ENCODE measurements around the gene ADPRH. TPM values are rescaled to one million over a fixed set of nuclear protein-coding genes. Genes with fewer than 3 reads are reported as not detected.
A peak's percentile ranks its signal among the peaks of the same experiment; 100 is the strongest.

ADPRH gene
- polyA plus RNA-seq, 1 experiment: 0.36 TPM

DNA sequence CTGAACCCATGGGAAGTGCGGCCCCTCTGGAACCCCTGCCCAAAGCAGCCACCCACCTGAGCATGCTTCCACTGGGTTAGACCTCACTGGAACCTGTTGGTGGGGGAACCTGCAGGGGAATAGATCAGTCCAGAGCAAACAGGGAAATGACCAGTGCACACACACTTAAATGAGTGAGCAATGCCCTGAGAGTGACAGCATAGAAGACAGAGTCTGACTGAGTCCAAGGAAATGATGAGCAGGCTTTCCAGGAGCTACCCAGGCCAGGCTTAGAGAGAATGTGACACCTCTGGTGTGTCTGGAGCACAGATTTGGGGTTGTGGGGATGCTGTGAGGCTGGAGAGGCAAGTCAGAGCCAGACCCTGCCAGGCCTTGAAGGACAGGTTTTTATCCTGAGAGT lies 46.9 kb downstream of the ADPRH start:
- no peak for DNase-seq (ENCODE audit: low read depth, low spot score)
- ChIA-PET POLR2A (no interaction called here), CTCF (no interaction called here)
- Histone ChIP-seq H3K9me3 (ENCODE audit: control insufficient read depth, insufficient read depth, low read length) (no peaks in the 10 kb centered on the region), H3K27me3 (ENCODE audit: control insufficient read depth, insufficient read depth, low read length) (peaks cover 13% of the 10 kb centered on the region), H3K4me3 (ENCODE audit: low read depth, low read length) (no peak overlapping the region), H3K27ac (ENCODE audit: low read depth, low read length) (no peak overlapping the region)
- TF ChIP-seq CTCF (IDR thresholded peaks at IDR 0.05; ENCODE audit: low read depth, low read length): no peak

- CTCF ChIA-PET: no interaction called here
- Histone ChIP-seq H3K27ac (ENCODE audit: low read depth, low read length) (no peak overlapping the region), H3K4me3 (ENCODE audit: low read depth, low read length) (no peak overlapping the region), H3K9me3 (ENCODE audit: control insufficient read depth, insufficient read depth, low read length) (no peaks in the 10 kb centered on the region), H3K27me3 (ENCODE audit: control insufficient read depth, insufficient read depth, low read length) (peaks cover 13% of the 10 kb centered on the region)
- DNase-seq (ENCODE audit: low read depth, low spot score): no peak
- POLR2A ChIA-PET: no interaction called here
- TF ChIP-seq CTCF (IDR thresholded peaks at IDR 0.05; ENCODE audit: low read depth, low read length): no peak
These were observed 48.2 kb downstream of the ADPRH start for GRCh38 chr3:119627461-119627860.

DNA sequence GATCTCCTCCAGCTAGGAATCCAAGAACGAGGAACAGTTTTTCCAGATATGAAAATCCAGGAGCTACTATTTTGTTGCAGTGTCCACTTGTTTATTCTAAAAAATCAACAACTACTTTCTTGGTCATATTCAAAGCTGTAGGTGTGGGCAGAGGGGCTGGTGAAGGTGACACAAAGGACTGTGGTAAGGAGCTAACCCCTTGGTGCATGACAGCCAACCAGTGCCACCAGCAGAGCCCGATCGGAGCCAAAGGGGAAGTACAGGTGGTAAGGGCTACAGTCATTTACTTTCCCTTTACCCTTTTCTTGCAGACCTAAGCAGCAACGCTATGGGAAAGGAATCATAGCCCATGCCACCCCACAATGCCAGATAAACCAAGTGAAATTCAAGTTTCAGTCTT lies 49.1 kb downstream of the ADPRH start:
- Histone ChIP-seq H3K4me3 (ENCODE audit: low read depth, low read length) (no peak overlapping the region), H3K9me3 (ENCODE audit: control insufficient read depth, insufficient read depth, low read length) (no peaks in the 10 kb centered on the region), H3K27ac (ENCODE audit: low read depth, low read length) (no peak overlapping the region), H3K27me3 (ENCODE audit: control insufficient read depth, insufficient read depth, low read length) (peaks cover 13% of the 10 kb centered on the region)
- CTCF ChIA-PET: no interaction called here
- DNase-seq (ENCODE audit: low read depth, low spot score): no peak
- TF ChIP-seq CTCF (IDR thresholded peaks at IDR 0.05; ENCODE audit: low read depth, low read length): no peak
- POLR2A ChIA-PET: no interaction called here

DNA sequence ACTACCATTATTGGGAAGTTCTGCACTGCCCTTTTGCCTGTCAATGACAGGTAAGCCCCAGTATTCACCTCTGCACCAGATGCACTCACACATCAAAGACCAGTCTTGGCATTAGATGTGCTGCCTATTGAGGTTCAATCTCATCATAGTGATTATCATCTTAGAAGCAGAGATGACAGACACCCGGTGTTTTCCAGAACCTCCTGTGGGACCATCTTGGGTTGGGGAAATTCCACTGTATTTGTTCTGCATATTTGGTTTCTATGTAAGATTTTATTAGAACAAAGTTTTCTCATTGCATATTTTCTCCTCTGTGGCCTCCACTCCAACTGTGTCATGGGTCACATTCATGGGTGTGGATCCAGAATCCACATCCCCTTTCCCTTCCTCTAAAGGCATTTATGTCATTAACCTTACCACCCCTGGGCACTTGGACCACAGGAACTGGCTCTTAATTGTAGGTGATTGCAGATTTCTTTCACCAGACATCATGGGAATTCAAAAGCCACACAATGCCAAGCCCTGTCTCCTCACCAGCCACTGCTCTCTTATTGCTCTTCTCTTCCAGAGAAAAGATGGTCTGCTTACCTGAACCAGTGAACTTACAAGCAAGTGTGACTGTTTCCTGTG lies 49.6 kb downstream of the ADPRH start:
- ChIA-PET POLR2A (no interaction called here), CTCF (no interaction called here)
- Histone ChIP-seq H3K27ac (ENCODE audit: low read depth, low read length) (no peak overlapping the region), H3K27me3 (ENCODE audit: control insufficient read depth, insufficient read depth, low read length) (peaks cover 13% of the 10 kb centered on the region), H3K4me3 (ENCODE audit: low read depth, low read length) (no peak overlapping the region), H3K9me3 (ENCODE audit: control insufficient read depth, insufficient read depth, low read length) (no peaks in the 10 kb centered on the region)
- no peak for TF ChIP-seq CTCF (IDR thresholded peaks at IDR 0.05; ENCODE audit: low read depth, low read length)
- DNase-seq (ENCODE audit: low read depth, low spot score): no peak

GRCh38 chr3:119630128-119630879 lies 51.0 kb downstream of the ADPRH start:
- Histone ChIP-seq H3K27me3 (ENCODE audit: control insufficient read depth, insufficient read depth, low read length) (peaks cover 13% of the 10 kb centered on the region), H3K9me3 (ENCODE audit: control insufficient read depth, insufficient read depth, low read length) (no peaks in the 10 kb centered on the region), H3K27ac (ENCODE audit: low read depth, low read length) (peak overlapping the region; percentile 71), H3K4me3 (ENCODE audit: low read depth, low read length) (no peak overlapping the region)
- ChIA-PET POLR2A (no interaction called here), CTCF (interaction anchor here (0.6 kb wide), 1 partner anchor 38 kb away, joined by 3 read pairs; no protein-coding TSS in a partner anchor)
- no peak for DNase-seq (ENCODE audit: low read depth, low spot score)
- TF ChIP-seq CTCF (IDR thresholded peaks at IDR 0.05; ENCODE audit: low read depth, low read length): no peak
